Fibroblast of gingiva (primary cell): Measurements from ENCODE around the gene KDSR.
A peak's percentile ranks its signal among the peaks of the same experiment; 100 is the strongest.
"Not testable (repeated sequence)": the region's sequence is repeated elsewhere in the genome, so short reads cannot be mapped to it uniquely, and the experiment has no call there.

Source experiments
- DNase-seq: peaks from one replicate; pipeline ENCODE4 v3.0.0-alpha.2; 2011; ENCODE audit warnings: low read depth

The KDSR gene

GRCh38 chr18:63366213-63367052 is 573 bp downstream of the KDSR start:
- peak; percentile 26 for DNase-seq

- no peak for DNase-seq
Observed at GRCh38 chr18:63365876-63366212, 1.2 kb downstream of the KDSR start.

GRCh38 chr18:63363951-63364350 is 3.1 kb downstream of the KDSR start:
- DNase-seq = no peak

- DNase-seq = not testable (repeated sequence)
Observed at GRCh38 chr18:63363420-63363819, 3.6 kb downstream of the KDSR start.

- DNase-seq = no peak
Observed at GRCh38 chr18:63356272-63356896, 10.6 kb downstream of the KDSR start.

- DNase-seq = no peak
Observed at GRCh38 chr18:63350230-63350629, 16.8 kb downstream of the KDSR start.

GRCh38 chr18:63348508-63349136 is 18.4 kb downstream of the KDSR start:
- no peak for DNase-seq

GRCh38 chr18:63346480-63347183 is 20.4 kb downstream of the KDSR start:
- no peak for DNase-seq

- peak; percentile 42 for DNase-seq
Observed at GRCh38 chr18:63346031-63346430, 21.0 kb downstream of the KDSR start.

GRCh38 chr18:63344918-63345317 is 22.1 kb downstream of the KDSR start:
- no peak for DNase-seq

GRCh38 chr18:63344263-63344662 is 22.7 kb downstream of the KDSR start:
- DNase-seq = no peak

GRCh38 chr18:63342206-63342605 is 24.8 kb downstream of the KDSR start:
- DNase-seq = no peak

GRCh38 chr18:63339920-63340484 is 27.0 kb downstream of the KDSR start:
- peak; percentile 42 for DNase-seq

- peak; percentile 92 for DNase-seq
Observed at GRCh38 chr18:63336366-63337099, 30.5 kb downstream of the KDSR start.

- DNase-seq = no peak
Observed at GRCh38 chr18:63331105-63331504, 35.9 kb downstream of the KDSR start.

- no peak for DNase-seq
Observed at GRCh38 chr18:63329431-63330145, 37.4 kb downstream of the KDSR start.

GRCh38 chr18:63326011-63326410 is 41.0 kb downstream of the KDSR start:
- DNase-seq = no peak

- DNase-seq = no peak
Observed at GRCh38 chr18:63325086-63325686, 41.8 kb downstream of the KDSR start.

- DNase-seq = peak; percentile 67
Observed at GRCh38 chr18:63322908-63323634, 43.9 kb downstream of the KDSR start.

GRCh38 chr18:63322206-63322605 is 44.8 kb downstream of the KDSR start:
- DNase-seq = peak; percentile 21
